ENCODE data around the gene DMWD.
A peak's percentile ranks its signal among the peaks of the same experiment; 100 is the strongest.

DNA sequence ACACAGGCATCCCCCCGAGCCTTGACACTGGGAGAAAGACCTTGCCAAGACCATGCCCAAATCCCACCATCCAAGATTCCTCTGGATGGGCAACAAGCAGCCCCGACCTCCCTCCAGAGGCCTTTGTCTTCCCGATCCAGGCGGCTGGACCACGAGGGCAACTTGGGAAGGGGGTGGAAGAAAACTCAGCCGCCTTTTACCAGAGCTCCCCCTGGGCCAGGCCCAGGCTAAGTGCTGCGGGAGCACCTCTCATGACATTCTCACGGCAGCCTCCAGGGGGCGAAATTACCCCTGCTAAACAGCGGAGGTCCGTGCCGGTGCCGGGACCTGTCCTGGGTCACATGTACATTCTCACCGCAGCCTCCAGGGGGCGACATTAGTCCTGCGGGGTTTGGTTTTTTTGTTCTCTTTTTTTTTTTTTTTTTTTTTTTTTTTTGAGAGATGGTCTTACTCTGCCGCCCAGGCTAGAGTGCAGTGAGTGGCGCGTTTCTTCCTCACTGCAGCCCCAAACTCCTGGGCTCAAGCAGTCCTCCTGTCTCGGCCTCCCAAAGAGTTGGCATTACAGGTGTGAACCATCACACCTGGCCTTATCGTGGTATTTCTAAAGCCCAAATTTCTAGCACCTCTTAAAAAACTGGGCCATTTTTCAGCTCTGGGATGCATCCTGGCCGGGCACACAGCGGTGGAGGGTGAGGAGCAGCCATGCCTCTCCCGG is 24.5 kb upstream of the DMWD start:
- no peak for TF ChIP-seq POLR2A (IDR thresholded peaks at IDR 0.05; ENCODE audit: low read depth, low read length)
- TF ChIP-seq, protein P1, sequence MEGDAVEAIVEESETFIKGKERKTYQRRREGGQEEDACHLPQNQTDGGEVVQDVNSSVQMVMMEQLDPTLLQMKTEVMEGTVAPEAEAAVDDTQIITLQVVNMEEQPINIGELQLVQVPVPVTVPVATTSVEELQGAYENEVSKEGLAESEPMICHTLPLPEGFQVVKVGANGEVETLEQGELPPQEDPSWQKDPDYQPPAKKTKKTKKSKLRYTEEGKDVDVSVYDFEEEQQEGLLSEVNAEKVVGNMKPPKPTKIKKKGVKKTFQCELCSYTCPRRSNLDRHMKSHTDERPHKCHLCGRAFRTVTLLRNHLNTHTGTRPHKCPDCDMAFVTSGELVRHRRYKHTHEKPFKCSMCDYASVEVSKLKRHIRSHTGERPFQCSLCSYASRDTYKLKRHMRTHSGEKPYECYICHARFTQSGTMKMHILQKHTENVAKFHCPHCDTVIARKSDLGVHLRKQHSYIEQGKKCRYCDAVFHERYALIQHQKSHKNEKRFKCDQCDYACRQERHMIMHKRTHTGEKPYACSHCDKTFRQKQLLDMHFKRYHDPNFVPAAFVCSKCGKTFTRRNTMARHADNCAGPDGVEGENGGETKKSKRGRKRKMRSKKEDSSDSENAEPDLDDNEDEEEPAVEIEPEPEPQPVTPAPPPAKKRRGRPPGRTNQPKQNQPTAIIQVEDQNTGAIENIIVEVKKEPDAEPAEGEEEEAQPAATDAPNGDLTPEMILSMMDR (conservative IDR thresholded peaks at IDR 0.05; ENCODE audit: low read depth, low read length) = peak; percentile 99
